ENCODE data around the gene AIRE.

GRCh38 chr21:44279354-44280260 is 6.1 kb upstream of the AIRE start:
- TF ChIP-seq POLR2AphosphoS5 (IDR thresholded peaks at IDR 0.05): no peak
- TF ChIP-seq CTCF (IDR thresholded peaks at IDR 0.05): no peak
